HT-29 (cell line): ENCODE data around the gene MUC20. TPM values are rescaled to one million over a fixed set of nuclear protein-coding genes. Genes with fewer than 3 reads are reported as not detected.
"Not testable (repeated sequence)": the region's sequence is repeated elsewhere in the genome, so short reads cannot be mapped to it uniquely, and the experiment has no call there.

Experiments used
- DNase-seq: peaks from one replicate; pipeline ENCODE4 v3.0.0-alpha.2; 2015; ENCODE audit warnings: low spot score
- small RNA-seq: library from RNA; depleted of rRNA; stranded (forward); fragments of <200 nt; gene quantifications from one replicate; pipeline ENCODE3, GENCODE V24; 2014
- total RNA-seq: library from RNA; depleted of rRNA; stranded (reverse); fragments of >200 nt; shearing (Covaris generic); gene quantifications from 2 replicates; pipeline ENCODE4 v1.2.3, GENCODE V29; 2014; rRNA removed

The MUC20 gene
- total RNA-seq, 1 experiment from 2014 or later, result 68.0 TPM

DNA sequence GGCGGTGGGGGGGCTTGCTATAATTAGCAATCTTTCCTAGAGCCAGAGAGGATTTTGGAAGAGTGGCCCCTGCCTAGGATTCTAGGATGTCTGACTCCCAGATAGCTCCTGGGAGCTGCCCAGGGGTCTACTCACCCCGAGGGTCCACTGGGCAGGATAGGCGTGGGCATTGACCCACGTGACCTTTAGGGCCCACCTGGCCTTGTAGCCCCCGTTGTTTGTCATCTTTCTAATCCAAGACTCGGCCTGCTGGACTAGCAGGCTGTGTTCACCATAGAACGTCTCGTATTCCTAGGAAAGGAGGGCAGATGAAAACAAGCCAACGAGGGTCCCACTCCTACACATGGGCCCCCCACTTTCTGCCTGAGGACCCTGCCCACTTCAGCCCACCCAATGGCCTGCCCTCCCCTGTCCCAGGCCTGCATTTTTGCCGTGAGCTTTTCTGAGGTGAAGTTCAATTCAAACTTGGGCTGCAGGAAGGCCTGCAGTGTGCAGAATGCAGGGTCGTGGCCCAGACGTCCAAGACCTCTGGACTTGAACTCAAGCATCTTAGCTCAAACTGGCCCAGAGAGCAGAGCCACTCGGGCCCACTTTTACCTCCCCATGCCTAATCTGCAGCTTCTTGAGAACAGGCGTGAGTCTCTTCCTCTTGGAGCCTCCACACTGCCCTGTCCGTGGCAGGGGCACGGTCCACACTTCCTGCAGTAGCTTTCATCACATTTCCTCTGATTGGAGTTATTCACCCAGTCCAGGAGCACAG, 49.5 kb downstream of the MUC20 start:
- DNase-seq, result no peak

DNA sequence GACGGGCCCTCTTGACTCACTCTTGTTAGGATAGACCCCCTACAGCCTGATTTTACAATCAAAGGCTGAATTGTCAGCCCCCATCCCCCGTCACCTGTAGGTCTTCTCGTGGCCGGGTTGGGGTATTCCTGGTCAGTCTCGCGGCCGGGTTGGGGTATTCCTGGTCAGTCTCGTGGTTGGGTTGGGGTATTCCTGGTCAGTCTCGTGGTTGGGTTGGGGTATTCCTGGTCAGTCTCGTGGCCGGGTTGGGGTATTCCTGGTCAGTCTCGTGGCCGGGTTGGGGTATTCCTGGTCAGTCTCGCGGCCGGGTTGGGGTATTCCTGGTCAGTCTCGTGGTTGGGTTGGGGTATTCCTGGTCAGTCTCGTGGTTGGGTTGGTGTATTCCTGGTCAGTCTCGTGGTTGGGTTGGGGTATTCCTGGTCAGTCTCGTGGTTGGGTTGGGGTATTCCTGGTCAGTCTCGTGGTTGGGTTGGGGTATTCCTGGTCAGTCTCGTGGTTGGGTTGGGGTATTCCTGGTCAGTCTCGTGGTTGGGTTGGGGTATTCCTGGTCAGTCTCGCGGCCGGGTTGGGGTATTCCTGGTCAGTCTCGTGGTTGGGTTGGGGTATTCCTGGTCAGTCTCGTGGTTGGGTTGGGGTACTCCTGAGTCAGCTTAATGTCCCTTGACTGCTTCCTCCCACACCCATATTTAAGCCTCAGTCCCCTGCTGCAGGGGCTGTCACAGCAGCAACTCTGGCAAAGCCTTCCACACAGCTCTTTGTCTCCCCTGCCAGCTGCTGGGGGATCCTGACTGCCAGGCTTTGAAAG, 50.3 kb downstream of the MUC20 start:
- DNase-seq, result not testable (repeated sequence)

DNA sequence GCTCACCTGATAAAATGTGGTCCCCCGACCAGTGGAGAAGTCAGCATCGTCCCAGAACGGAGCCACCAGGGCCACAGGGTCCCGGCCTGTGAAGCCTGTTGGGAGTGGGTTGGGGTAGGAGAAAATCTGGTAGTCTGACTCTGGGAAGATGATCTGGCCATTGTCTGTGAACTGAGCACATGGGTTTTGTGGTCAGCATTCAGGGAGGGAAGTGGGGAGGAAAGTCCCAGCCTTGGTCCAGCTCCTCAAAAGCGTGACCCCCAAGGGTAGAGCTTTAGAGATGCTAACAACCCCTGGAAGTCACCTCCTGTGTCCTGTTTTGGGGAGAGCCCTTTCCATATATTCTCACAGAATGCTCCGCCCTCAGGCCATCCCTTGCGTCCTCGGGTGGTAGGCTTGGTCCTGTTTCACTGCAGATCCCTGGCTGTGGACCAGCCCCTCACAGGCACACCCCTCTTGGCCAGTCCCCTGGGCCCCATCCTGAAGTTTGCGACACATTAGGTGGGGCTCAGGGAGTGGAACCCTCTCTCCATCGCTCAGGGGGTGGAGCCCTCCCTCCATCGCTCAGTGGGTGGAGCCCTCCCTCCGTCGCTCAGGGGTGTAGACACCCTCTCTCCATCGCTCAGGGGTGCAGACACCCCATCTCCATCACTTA, 51.0 kb downstream of the MUC20 start:
- no peak for DNase-seq

DNA sequence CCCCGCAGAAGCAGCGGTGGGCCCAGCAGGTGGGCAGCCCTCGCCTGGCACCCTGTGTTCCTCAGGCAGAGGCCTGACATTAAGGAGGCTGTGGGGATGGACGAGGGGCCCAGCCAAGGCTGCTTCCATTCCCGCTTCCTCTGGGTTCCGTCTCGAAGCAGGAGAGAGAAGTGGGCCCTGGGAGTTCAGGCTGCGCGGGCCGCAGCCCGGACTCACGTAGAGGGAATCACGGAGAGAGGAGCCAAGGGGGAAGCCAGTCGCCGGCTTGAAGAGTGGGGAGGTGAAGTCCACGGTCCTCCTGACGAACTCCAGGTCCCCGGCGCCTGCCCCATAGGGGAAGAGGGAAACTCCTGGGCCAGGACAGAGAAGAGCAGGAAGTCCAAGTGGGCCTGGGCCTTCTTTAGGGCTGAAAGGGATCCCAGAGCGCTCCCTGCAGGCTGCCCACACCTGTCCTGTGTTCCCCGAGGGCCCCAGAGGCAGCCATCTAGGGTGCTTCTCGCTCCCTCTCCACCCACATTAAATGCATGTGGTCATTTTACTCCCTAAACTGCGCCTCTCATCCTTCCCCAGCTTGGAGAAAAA, 53.3 kb downstream of the MUC20 start:
- no peak for DNase-seq

DNA sequence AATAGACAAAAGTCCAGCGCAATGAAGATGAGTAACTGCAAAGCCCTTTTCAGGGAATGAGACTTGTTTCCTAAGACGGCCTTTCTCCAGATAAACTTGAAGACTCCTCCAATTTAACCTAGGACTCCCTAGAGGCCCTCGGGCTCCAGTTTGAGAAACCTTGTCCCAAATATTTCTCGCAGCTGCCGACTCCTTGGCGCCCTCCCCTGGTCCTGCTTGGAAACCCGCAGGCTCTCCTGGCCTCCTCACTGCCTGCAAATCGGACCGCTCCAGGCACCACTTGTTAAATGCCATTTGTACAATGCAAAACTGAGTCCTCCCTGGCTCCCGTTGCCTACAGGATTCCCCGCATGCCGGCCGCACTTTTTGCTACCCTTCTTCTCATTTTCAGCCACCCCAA, 54.1 kb downstream of the MUC20 start:
- peak; percentile 59 for DNase-seq

DNA sequence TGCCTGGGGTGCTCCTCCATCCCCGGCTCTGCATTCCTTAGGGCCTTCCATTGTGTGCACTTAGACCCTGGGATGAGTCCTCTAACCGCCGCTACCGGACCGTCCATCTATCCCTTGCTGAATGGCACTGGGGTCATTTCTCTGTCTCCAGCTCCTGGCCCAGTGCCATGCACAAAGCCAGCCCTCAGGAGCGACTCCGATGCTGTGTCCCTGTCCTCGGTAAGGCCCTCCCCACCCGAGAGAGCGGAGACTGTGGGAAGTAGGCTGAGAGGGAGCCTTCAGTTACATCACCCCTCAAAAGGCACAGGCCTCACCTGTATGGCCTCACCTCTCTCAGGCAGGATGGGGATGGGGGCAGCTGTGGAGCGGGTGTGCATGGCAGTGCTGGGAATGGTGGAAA, 57.2 kb downstream of the MUC20 start:
- no peak for DNase-seq

DNA sequence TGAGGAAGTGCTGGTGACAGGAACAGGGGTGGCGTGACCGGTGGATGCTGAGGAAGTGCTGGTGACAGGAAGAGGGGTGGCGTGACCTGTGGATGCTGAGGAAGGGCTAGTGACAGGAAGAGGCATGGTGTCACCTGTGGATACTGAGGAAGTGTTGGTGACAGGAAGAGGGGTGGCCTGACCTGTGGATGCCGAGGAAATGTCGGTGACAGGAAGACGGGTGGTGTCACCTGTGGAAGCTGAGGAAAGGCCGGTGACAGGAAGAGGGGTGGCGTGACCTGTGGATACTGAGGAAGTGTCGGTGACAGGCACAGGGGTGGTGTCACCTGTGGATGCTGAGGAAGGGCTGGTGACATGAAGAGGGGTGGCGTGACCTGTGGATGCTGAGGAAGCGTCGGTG, 60.5 kb downstream of the MUC20 start:
- DNase-seq, result not testable (repeated sequence)

Small RNA genes lying within 50 kb of the gene (small RNA-seq; reads per million reads assigned to genes)
- gene MIR570, result not detected

Other genes with a start within 250 kb of the MUC20 start
- 121 and 140 TPM in 2 replicates for gene PPP1R2, start 177.7 kb upstream of the MUC20 start, total RNA-seq
- gene APOD, start 137.0 kb upstream of the MUC20 start, total RNA-seq, result 0.58 and 0.91 TPM in 2 replicates
- 0.08 TPM in 1 of 2 replicates, not detected in the other for gene MUC4, start 91.0 kb downstream of the MUC20 start, total RNA-seq
- 172 and 212 TPM in 2 replicates for gene TNK2, start 187.6 kb downstream of the MUC20 start, total RNA-seq